HFF-Myc (cell line): ENCODE results near the gene GRB7.

Experiments used
- DNase-seq: peaks from one replicate; pipeline ENCODE4 v3.0.0-alpha.2; 2011; ENCODE audit warnings: low read depth; ENCODE audit errors: extremely low read depth
- H3K4me3 ChIP-seq: replicated peaks from 2 replicates; pipeline ENCODE4 v1.5.1; 2011; ENCODE audit warnings: low read depth, mild to moderate bottlenecking, control low read depth, low read length
- TF ChIP-seq, protein P1 (sequence below): IDR thresholded peaks from 2 replicates; pipeline ENCODE4 v1.5.1; 2012; ENCODE audit warnings: mild to moderate bottlenecking, low read depth, low read length, control low read depth; ENCODE audit errors: missing control alignments

GRB7 gene

GRCh38 chr17:39782481-39782880 is 44.7 kb downstream of the GRB7 start:
- H3K4me3 ChIP-seq, result no peak overlapping the region
- TF ChIP-seq, protein P1, sequence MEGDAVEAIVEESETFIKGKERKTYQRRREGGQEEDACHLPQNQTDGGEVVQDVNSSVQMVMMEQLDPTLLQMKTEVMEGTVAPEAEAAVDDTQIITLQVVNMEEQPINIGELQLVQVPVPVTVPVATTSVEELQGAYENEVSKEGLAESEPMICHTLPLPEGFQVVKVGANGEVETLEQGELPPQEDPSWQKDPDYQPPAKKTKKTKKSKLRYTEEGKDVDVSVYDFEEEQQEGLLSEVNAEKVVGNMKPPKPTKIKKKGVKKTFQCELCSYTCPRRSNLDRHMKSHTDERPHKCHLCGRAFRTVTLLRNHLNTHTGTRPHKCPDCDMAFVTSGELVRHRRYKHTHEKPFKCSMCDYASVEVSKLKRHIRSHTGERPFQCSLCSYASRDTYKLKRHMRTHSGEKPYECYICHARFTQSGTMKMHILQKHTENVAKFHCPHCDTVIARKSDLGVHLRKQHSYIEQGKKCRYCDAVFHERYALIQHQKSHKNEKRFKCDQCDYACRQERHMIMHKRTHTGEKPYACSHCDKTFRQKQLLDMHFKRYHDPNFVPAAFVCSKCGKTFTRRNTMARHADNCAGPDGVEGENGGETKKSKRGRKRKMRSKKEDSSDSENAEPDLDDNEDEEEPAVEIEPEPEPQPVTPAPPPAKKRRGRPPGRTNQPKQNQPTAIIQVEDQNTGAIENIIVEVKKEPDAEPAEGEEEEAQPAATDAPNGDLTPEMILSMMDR, result no peak
- DNase-seq, result no peak

DNA sequence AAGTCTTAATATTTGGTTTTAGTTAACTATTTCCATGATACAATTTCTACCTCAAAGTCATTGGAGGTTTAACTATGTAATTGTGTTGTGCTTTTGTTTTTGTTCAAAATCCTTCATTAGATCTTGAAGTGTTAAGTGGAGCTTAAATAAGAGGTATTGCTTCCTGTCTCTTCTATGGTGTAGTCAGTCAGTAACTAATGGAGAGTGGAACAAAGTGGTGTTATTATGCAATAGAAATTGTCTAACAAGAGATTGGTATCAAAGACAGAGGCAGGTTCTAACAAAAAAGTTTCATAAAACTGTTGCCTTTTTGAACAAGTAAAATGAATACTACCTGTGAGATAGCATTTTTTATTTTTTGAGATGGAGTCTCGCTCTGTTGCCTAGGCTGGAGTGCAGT is 45.2 kb downstream of the GRB7 start:
- H3K4me3 ChIP-seq, result no peak overlapping the region
- DNase-seq, result no peak
- TF ChIP-seq, protein P1, result no peak

DNA sequence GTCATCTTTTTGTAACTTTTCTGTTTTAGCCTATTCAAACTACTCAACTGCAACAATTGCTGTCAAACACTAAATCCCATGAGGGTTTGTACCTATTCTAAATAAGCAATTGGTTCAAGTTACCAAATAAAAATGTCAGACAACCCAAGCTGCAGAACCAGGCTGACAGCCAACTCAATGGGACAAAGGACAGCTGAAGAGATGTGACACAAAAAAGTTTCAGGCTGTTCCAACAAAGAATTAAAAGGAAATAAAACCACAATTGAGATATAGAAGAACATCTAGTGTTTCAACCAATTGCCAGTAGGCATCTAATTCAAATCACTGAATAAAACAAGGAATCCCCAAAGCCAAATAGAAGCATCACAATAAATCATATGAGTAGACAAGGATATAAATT is 49.3 kb downstream of the GRB7 start:
- H3K4me3 ChIP-seq, result no peak overlapping the region
- TF ChIP-seq, protein P1, result no peak
- no peak for DNase-seq

DNA sequence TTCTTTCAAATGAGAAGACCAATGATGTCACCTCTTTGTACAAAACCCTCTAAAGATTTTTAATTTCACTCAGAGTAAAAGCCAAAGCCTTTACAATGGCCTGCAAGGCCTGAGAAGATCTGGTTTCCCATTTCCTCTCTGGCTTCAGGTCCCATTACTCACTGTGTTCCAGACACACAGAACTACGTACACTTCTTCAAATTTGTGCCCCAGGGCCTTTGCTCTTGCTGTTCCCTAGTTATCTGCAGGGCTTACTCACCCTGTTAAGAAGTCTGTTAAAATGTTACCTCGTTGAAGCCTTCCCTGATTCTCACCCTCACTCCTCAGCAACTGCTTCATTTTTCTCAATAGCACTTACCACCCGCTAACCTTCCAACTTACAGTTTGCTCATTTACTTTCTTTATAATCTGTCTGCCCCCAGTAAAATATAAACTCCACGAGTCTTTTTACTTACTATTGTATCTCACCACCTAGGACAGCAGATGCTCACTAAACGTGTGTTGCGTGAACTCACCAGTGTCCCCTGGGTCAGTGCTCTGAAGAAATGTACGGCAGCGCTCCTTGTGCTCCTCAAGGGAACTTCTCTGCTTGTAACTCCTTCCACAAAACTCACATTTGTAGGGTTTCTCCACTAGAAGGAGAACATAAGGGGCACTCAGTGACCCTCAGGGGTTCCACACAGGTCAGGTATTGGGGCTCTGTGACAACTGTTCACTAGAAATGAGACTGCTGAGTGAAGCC is 50.2 kb downstream of the GRB7 start:
- TF ChIP-seq, protein P1, result no peak
- no peak for DNase-seq
- no peak overlapping the region for H3K4me3 ChIP-seq

GRCh38 chr17:39791111-39791992 is 53.6 kb downstream of the GRB7 start:
- TF ChIP-seq, protein P1, result no peak
- no peak for DNase-seq

DNA sequence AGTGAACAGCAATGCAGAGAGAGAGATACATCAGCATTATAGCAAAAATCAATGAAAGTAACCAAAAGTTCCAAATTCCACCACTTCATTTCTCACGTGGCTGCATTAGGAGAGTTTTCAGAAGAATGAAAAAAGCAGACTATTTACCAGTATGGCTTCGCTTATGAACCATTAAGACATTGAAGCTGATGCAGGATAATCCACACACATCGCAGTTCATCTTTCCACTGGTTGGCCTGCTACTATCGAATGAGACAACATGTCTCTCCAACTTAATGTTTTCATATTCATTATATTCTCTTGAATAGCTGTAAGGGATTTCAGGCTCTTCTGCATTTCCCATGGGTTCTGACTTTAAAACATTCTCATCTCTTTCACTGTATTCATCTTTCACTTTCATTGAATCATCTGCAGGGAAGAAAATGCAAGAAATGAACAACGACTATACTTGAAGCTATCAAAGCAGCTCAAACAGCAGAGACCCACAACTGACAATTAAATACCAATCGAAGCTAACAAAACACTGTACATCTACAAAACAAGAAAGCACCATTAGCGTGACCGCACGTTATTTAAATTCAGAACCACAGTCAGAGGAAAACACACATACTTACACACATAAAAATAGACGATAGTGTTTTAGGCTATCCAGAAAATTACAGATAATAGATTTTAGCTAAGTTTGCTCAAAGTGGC is 54.9 kb downstream of the GRB7 start:
- TF ChIP-seq, protein P1, result no peak
- no peak for DNase-seq
- no peak overlapping the region for H3K4me3 ChIP-seq

More at GRCh38 chr17:39791111-39791992, 53.6 kb downstream of the GRB7 start:
- H3K4me3 ChIP-seq, result no peak overlapping the region
